Fibroblast of the aortic adventitia (primary cell): ENCODE data around the gene GMPS. TPM values are rescaled to one million over a fixed set of nuclear protein-coding genes. Genes with fewer than 3 reads are reported as not detected.

Experiments
- DNase-seq: peaks from one replicate; pipeline ENCODE4 v3.0.0-alpha.2; 2010; ENCODE audit warnings: low read depth
- H3K4me3 ChIP-seq: 2 replicates; pipeline ENCODE4 v1.5.1; 2011; ENCODE audit warnings: low read depth, mild to moderate bottlenecking, control low read depth, low read length, moderate library complexity
- CTCF ChIP-seq: IDR thresholded peaks from 2 replicates; pipeline ENCODE4 v1.5.1; 2011; ENCODE audit warnings: mild to moderate bottlenecking, low read length, control low read depth, inconsistent platforms; ENCODE audit not compliant: insufficient read depth
- total RNA-seq: library from RNA; depleted of rRNA; stranded (reverse); fragments of >200 nt; gene quantifications from 2 replicates; pipeline ENCODE4 v1.2.3, GENCODE V29; 2012; ENCODE audit warnings: low replicate concordance

GMPS gene
- total RNA-seq, 1 donor: 87.5 TPM

- DNase-seq: no peak
- no peak overlapping the region for H3K4me3 ChIP-seq
- TF ChIP-seq CTCF: no peak
These were observed 70.9 kb downstream of the GMPS start for GRCh38 chr3:155941354-155941753.

- TF ChIP-seq CTCF: no peak
These were observed 73.6 kb downstream of the GMPS start for GRCh38 chr3:155944081-155944480.

GRCh38 chr3:155946178-155946577 lies 75.7 kb downstream of the GMPS start:
- DNase-seq: peak; percentile 85
- TF ChIP-seq CTCF: no peak
- no peak overlapping the region for H3K4me3 ChIP-seq

More at GRCh38 chr3:155944081-155944480, 73.6 kb downstream of the GMPS start:
- DNase-seq: no peak
- H3K4me3 ChIP-seq: no peak overlapping the region

GRCh38 chr3:155948476-155948875 lies 78.0 kb downstream of the GMPS start:
- no peak for TF ChIP-seq CTCF
- no peak overlapping the region for H3K4me3 ChIP-seq
- DNase-seq: no peak

GRCh38 chr3:155949453-155950217 lies 79.2 kb downstream of the GMPS start:
- no peak for DNase-seq
- no peak overlapping the region for H3K4me3 ChIP-seq
- TF ChIP-seq CTCF: no peak

- no peak for DNase-seq
- no peak for TF ChIP-seq CTCF
These were observed 86.3 kb downstream of the GMPS start for GRCh38 chr3:155956508-155957411.

More at GRCh38 chr3:155956508-155957411, 86.3 kb downstream of the GMPS start:
- H3K4me3 ChIP-seq: no peak overlapping the region
